ENCODE results near the gene KDM3A.
"Not testable (repeated sequence)": the region's sequence is repeated elsewhere in the genome, so short reads cannot be mapped to it uniquely, and the experiment has no call there.

Gene KDM3A

GRCh38 chr2:86490245-86490644 lies 49.1 kb downstream of the KDM3A start:
- H3K4me3 ChIP-seq (ENCODE audit: low read depth, low read length): no peak overlapping the region
- DNase-seq (ENCODE audit: low read depth): no peak
- in situ Hi-C loops (cut with HindIII; ENCODE audit: low sequenced_read_pairs): loop anchor here (5.0 kb wide), 1 partner anchor 88 kb away; no protein-coding TSS in a partner anchor
- TF ChIP-seq CTCF (IDR thresholded peaks at IDR 0.05; ENCODE audit: low read depth, low read length, missing control alignments): no peak

GRCh38 chr2:86491088-86491487 lies 49.9 kb downstream of the KDM3A start:
- in situ Hi-C loops (cut with HindIII; ENCODE audit: low sequenced_read_pairs): loop anchor here (5.0 kb wide), 1 partner anchor 89 kb away; no protein-coding TSS in a partner anchor
- H3K4me3 ChIP-seq (ENCODE audit: low read depth, low read length): no peak overlapping the region
- no peak for TF ChIP-seq CTCF (IDR thresholded peaks at IDR 0.05; ENCODE audit: low read depth, low read length, missing control alignments)
- no peak for DNase-seq (ENCODE audit: low read depth)

- no peak for TF ChIP-seq CTCF (IDR thresholded peaks at IDR 0.05; ENCODE audit: low read depth, low read length, missing control alignments)
- in situ Hi-C loops (cut with HindIII; ENCODE audit: low sequenced_read_pairs): loop anchor here (5.0 kb wide), 1 partner anchor 90 kb away; no protein-coding TSS in a partner anchor
- H3K4me3 ChIP-seq (ENCODE audit: low read depth, low read length): no peak overlapping the region
- DNase-seq (ENCODE audit: low read depth): no peak
Observed at GRCh38 chr2:86492048-86492453, 50.9 kb downstream of the KDM3A start.

- H3K4me3 ChIP-seq (ENCODE audit: low read depth, low read length); in situ Hi-C loops (cut with HindIII; ENCODE audit: low sequenced_read_pairs); DNase-seq (ENCODE audit: low read depth): not testable (repeated sequence)
Observed at GRCh38 chr2:86496391-86496790, 55.2 kb downstream of the KDM3A start.

- TF ChIP-seq CTCF (IDR thresholded peaks at IDR 0.05; ENCODE audit: low read depth, low read length, missing control alignments): no peak
- no peak for DNase-seq (ENCODE audit: low read depth)
- no peak overlapping the region for H3K4me3 ChIP-seq (ENCODE audit: low read depth, low read length)
- in situ Hi-C loops (cut with HindIII; ENCODE audit: low sequenced_read_pairs): no loop called here
Observed at GRCh38 chr2:86498468-86499260, 57.5 kb downstream of the KDM3A start.

GRCh38 chr2:86499326-86499725 lies 58.2 kb downstream of the KDM3A start:
- no peak overlapping the region for H3K4me3 ChIP-seq (ENCODE audit: low read depth, low read length)
- no peak for TF ChIP-seq CTCF (IDR thresholded peaks at IDR 0.05; ENCODE audit: low read depth, low read length, missing control alignments)
- in situ Hi-C loops (cut with HindIII; ENCODE audit: low sequenced_read_pairs): no loop called here
- DNase-seq (ENCODE audit: low read depth): no peak

GRCh38 chr2:86500325-86501083 lies 59.3 kb downstream of the KDM3A start:
- in situ Hi-C loops (cut with HindIII; ENCODE audit: low sequenced_read_pairs): no loop called here
- no peak for DNase-seq (ENCODE audit: low read depth)
- H3K4me3 ChIP-seq (ENCODE audit: low read depth, low read length): no peak overlapping the region
- no peak for TF ChIP-seq CTCF (IDR thresholded peaks at IDR 0.05; ENCODE audit: low read depth, low read length, missing control alignments)

All from astrocyte of the cerebellum (primary cell).